Measurements from ENCODE around the gene CLDN1. TPM values are rescaled to one million over a fixed set of nuclear protein-coding genes. Genes with fewer than 3 reads are reported as not detected.

The CLDN1 gene
- total and polyA plus RNA-seq, 2 donors (not counting 1 experiment from before 2014, with no cell fraction given): not detected

DNA sequence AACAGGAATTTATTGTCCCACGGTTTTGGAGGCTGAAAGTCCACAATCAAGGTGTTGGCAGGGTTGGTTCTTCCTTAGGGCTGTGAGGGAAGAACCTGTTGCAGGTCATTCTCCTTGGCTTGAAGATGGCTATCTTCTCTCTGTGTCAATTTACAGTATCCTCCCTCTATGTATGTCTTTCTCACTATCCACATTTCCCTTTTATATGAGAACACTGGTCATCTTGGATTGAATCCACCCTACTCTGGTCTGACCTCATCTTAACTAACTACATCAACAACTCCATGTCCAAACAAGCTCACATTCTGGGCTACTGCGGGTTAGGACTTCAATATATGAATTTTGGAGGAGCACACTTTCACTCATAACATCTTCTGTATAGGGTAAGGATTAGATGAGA is 61.9 kb downstream of the CLDN1 start:
- ChIA-PET POLR2A (no interaction called here), CTCF (no interaction called here)
- Mint-ChIP-seq H3K4me1 (no peaks in the 10 kb centered on the region), H3K27me3 (no peaks in the 10 kb centered on the region), H3K4me3 (no peak overlapping the region), H3K9me3 (ENCODE audit: insufficient read depth) (no peaks in the 10 kb centered on the region), H3K27ac (no peak overlapping the region)
- intact Hi-C loops (cut with micrococcal nuclease): no loop called here
- no peak overlapping the region for H3K27ac ChIP-seq (ENCODE audit: low read length in 2 of 2)
- no peak overlapping the region for H3K9ac ChIP-seq (ENCODE audit: low read length)
- no peak overlapping the region for H3K4me3 ChIP-seq (ENCODE audit: control extremely low read depth in 1 of 5, extremely low read depth in 1 of 5, insufficient read depth in 1 of 5, low read depth in 2 of 5, low read length in 4 of 5)
- TF ChIP-seq EZH2 (IDR thresholded peaks at IDR 0.05; ENCODE audit: borderline replicate concordance, insufficient read depth, low read depth, low read length, poor library complexity, severe bottlenecking): no peak
- TF ChIP-seq, protein P1, sequence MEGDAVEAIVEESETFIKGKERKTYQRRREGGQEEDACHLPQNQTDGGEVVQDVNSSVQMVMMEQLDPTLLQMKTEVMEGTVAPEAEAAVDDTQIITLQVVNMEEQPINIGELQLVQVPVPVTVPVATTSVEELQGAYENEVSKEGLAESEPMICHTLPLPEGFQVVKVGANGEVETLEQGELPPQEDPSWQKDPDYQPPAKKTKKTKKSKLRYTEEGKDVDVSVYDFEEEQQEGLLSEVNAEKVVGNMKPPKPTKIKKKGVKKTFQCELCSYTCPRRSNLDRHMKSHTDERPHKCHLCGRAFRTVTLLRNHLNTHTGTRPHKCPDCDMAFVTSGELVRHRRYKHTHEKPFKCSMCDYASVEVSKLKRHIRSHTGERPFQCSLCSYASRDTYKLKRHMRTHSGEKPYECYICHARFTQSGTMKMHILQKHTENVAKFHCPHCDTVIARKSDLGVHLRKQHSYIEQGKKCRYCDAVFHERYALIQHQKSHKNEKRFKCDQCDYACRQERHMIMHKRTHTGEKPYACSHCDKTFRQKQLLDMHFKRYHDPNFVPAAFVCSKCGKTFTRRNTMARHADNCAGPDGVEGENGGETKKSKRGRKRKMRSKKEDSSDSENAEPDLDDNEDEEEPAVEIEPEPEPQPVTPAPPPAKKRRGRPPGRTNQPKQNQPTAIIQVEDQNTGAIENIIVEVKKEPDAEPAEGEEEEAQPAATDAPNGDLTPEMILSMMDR (IDR thresholded peaks at IDR 0.05): no peak
- 60% methylated on average over 1 of the region's 2 CpGs for whole genome bisulfite sequencing (ENCODE audit: insufficient coverage)
- H2AFZ ChIP-seq (ENCODE audit: insufficient read depth, low read depth, low read length, poor library complexity, severe bottlenecking): no peak overlapping the region
- H3K4me1 ChIP-seq (ENCODE audit: control insufficient read depth in 2 of 2, insufficient read depth in 2 of 2, low read length in 2 of 2): no peaks in the 10 kb centered on the region
- ATAC-seq (ENCODE audit: low read depth): no peak
- no peak for DNase-seq
- no peaks in the 10 kb centered on the region for H3K9me3 ChIP-seq (ENCODE audit: control extremely low read depth in 1 of 3, control insufficient read depth in 2 of 3, insufficient read depth in 1 of 3, low read length in 2 of 3)
- no peaks in the 10 kb centered on the region for H3K79me2 ChIP-seq (ENCODE audit: control insufficient read depth, insufficient read depth, low read length)
- H4K20me1 ChIP-seq (ENCODE audit: control insufficient read depth, insufficient read depth, low read length, poor library complexity, severe bottlenecking): no peaks in the 10 kb centered on the region
- no peak overlapping the region for H3K4me2 ChIP-seq (replicated peaks; ENCODE audit: low read depth, low read length, poor library complexity, severe bottlenecking)
- H3K27me3 ChIP-seq (replicated peaks in 1 of 4; ENCODE audit: control extremely low read depth in 1 of 4, control insufficient read depth in 3 of 4, insufficient read depth in 4 of 4, low read length in 3 of 4): no peaks in the 10 kb centered on the region
- H3K36me3 ChIP-seq (replicated peaks in 1 of 2; ENCODE audit: control extremely low read depth in 1 of 2, control insufficient read depth in 1 of 2, extremely low read depth in 1 of 2, insufficient read depth in 2 of 2, low read length in 1 of 2): no peaks in the 10 kb centered on the region

DNA sequence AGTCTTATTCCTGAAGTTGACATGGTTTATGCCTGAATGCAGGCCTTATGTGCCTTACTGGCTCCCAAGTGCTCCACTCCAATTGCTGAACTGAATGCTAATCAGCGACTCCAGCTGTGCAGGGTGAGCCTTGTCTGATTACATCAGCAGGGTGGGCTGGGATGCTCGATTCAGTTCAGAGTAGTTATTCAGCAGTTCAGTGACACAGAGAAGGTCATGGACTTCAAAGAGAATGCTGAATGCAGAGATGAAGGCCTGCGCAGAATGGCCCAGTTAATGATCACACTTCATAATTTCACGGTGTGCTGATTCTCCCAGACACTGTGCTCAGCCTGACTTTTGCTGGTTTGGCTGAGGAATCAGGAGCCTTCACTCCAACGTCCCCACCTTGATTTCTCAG is 63.6 kb downstream of the CLDN1 start:
- WGBS (ENCODE audit: insufficient coverage): 79% methylated on average over 5 of the region's 5 CpGs
- intact Hi-C loops (cut with micrococcal nuclease): no loop called here
- no peaks in the 10 kb centered on the region for H3K79me2 ChIP-seq (ENCODE audit: control insufficient read depth, insufficient read depth, low read length)
- DNase-seq (no peak), ATAC-seq (ENCODE audit: low read depth) (no peak)
- no peak overlapping the region for H3K9ac ChIP-seq (ENCODE audit: low read length)
- no peak for TF ChIP-seq EZH2 (IDR thresholded peaks at IDR 0.05; ENCODE audit: borderline replicate concordance, insufficient read depth, low read depth, low read length, poor library complexity, severe bottlenecking)
- TF ChIP-seq, protein P1 (IDR thresholded peaks at IDR 0.05): no peak
- H3K4me2 ChIP-seq (replicated peaks; ENCODE audit: low read depth, low read length, poor library complexity, severe bottlenecking): no peak overlapping the region
- ChIA-PET POLR2A (no interaction called here), CTCF (no interaction called here)
- Mint-ChIP-seq H3K4me3 (no peak overlapping the region), H3K27ac (no peak overlapping the region), H3K4me1 (no peaks in the 10 kb centered on the region), H3K9me3 (ENCODE audit: insufficient read depth) (no peaks in the 10 kb centered on the region), H3K27me3 (no peaks in the 10 kb centered on the region)
- no peak overlapping the region for H3K27ac ChIP-seq (ENCODE audit: low read length in 2 of 2)
- no peaks in the 10 kb centered on the region for H3K9me3 ChIP-seq (ENCODE audit: control extremely low read depth in 1 of 3, control insufficient read depth in 2 of 3, insufficient read depth in 1 of 3, low read length in 2 of 3)
- H3K27me3 ChIP-seq (replicated peaks in 1 of 4; ENCODE audit: control extremely low read depth in 1 of 4, control insufficient read depth in 3 of 4, insufficient read depth in 4 of 4, low read length in 3 of 4): no peaks in the 10 kb centered on the region
- no peaks in the 10 kb centered on the region for H3K36me3 ChIP-seq (replicated peaks in 1 of 2; ENCODE audit: control extremely low read depth in 1 of 2, control insufficient read depth in 1 of 2, extremely low read depth in 1 of 2, insufficient read depth in 2 of 2, low read length in 1 of 2)
- H2AFZ ChIP-seq (ENCODE audit: insufficient read depth, low read depth, low read length, poor library complexity, severe bottlenecking): no peak overlapping the region
- no peak overlapping the region for H3K4me3 ChIP-seq (ENCODE audit: control extremely low read depth in 1 of 5, extremely low read depth in 1 of 5, insufficient read depth in 1 of 5, low read depth in 2 of 5, low read length in 4 of 5)
- H4K20me1 ChIP-seq (ENCODE audit: control insufficient read depth, insufficient read depth, low read length, poor library complexity, severe bottlenecking): no peaks in the 10 kb centered on the region
- H3K4me1 ChIP-seq (ENCODE audit: control insufficient read depth in 2 of 2, insufficient read depth in 2 of 2, low read length in 2 of 2): no peaks in the 10 kb centered on the region

Other genes with a start within 250 kb of the CLDN1 start
- gene P3H2, start 201.5 kb downstream of the CLDN1 start, total RNA-seq: not detected in 2 replicates
- not detected in 2 replicates for gene P3H2, start 201.5 kb downstream of the CLDN1 start, polyA plus RNA-seq
- gene CLDN16, start 65.7 kb upstream of the CLDN1 start, total RNA-seq: not detected in 2 replicates
- not detected in 2 replicates for gene CLDN16, start 65.7 kb upstream of the CLDN1 start, polyA plus RNA-seq
- gene TMEM207, start 127.5 kb upstream of the CLDN1 start, total RNA-seq: not detected in 2 replicates
- gene TMEM207, start 127.5 kb upstream of the CLDN1 start, polyA plus RNA-seq: not detected in 2 replicates
- 11.5 and 13.4 TPM in 2 replicates for gene IL1RAP, start 191.6 kb upstream of the CLDN1 start, total RNA-seq
- gene IL1RAP, start 191.6 kb upstream of the CLDN1 start, polyA plus RNA-seq: 2.3 and 3.5 TPM in 2 replicates